ENCODE data around the gene ZFYVE9. TPM values are rescaled to one million over a fixed set of nuclear protein-coding genes. Genes with fewer than 3 reads are reported as not detected.

ZFYVE9 gene
- total and polyA plus RNA-seq, 9 of the 15 experiments (the other 6 are each of a cell fraction or from before 2014, with no cell fraction given): 0.52 to 14.4 (median 8.9) TPM

DNA sequence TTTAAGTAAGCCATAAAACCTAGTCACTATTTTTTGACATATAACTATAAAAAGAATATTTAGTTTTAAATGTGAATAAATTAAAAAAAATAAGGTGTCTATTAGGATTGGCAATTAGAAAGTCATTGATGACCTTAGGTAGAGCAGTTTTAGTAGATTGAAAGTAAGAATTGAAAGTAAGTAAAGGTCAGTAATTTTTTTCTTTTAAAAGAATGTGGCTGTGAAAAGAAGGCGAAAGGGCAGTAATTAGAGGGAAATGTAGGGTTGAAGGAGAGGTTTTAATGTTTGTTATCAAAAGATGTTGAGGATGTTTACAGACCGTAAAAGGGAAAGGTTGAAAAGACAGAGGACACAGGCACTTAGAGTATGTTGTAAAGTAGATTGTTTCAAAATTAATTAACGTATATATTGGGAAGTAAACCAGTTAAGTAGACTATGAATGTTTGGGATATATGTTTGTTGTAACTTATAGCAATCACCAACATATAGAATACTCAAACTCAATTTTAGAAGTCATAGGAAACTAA, 41.0 kb downstream of the ZFYVE9 start:
- H3K79me2 ChIP-seq (ENCODE audit: control insufficient read depth, insufficient read depth, low read length): peaks cover 5% of the 10 kb centered on the region; the same call in 1 of the 3 replicates
- no peaks in the 10 kb centered on the region for H3K27me3 ChIP-seq (ENCODE audit: control insufficient read depth in 2 of 2, insufficient read depth in 2 of 2, low read length in 2 of 2)
- ChIA-PET POLR2A (no interaction called here), CTCF (ENCODE audit: low intra/inter-chr PET ratio) (no interaction called here)
- no TSS peak for BruUV-seq (replicated peaks)
- H3K9me1 ChIP-seq (ENCODE audit: control insufficient read depth, insufficient read depth, low read length): no peaks in the 10 kb centered on the region
- H2AFZ ChIP-seq (ENCODE audit: low read depth, low read length): no peak overlapping the region
- H3K9ac ChIP-seq (ENCODE audit: insufficient read depth in 1 of 2, low read depth in 2 of 2, low read length in 2 of 2): no peak overlapping the region
- H3K4me1 ChIP-seq (replicated peaks in 1 of 2; ENCODE audit: control insufficient read depth in 2 of 2, insufficient read depth in 2 of 2, low read length in 2 of 2): peaks cover 6 to 7% of the 10 kb centered on the region in 2 experiments; a peak in 2 of 5 replicates
- no peak overlapping the region for H3K4me2 ChIP-seq (ENCODE audit: insufficient read depth, low read length)
- in situ Hi-C loops (cut with MboI): no loop called here
- TF ChIP-seq EP400 (IDR thresholded peaks at IDR 0.05): 0 out of 2 replicates have a peak, but pooled peaks have one; percentile 11
- TF ChIP-seq THRAP3 (IDR thresholded peaks at IDR 0.05; ENCODE audit: borderline replicate concordance): 0 out of 2 replicates have a peak, but pooled peaks have one; percentile 17
- TF ChIP-seq TCF7L2 (IDR thresholded peaks at IDR 0.05; ENCODE audit: low read depth, low read length): no peak
- DNase-seq (ENCODE audit: extremely low read depth in 1 of 4, low spot score in 3 of 4) (no peak), ATAC-seq (no peak), FAIRE-seq (no peak)
- intact Hi-C loops (cut with micrococcal nuclease): no loop called here
- H4K20me1 ChIP-seq (replicated peaks; ENCODE audit: control insufficient read depth, insufficient read depth, low read length): no peaks in the 10 kb centered on the region
- H3K4me3 ChIP-seq: no peak overlapping the region
- 69% methylated on average over 3 of the region's 3 CpGs for WGBS (ENCODE audit: insufficient coverage, low coverage, missing lambda C conversion rate)
- peak overlapping the region; percentile 42; the same call in 1 of the 3 replicates for H3K27ac ChIP-seq (ENCODE audit: extremely low read depth, low read depth, low read length)
- no peaks in the 10 kb centered on the region for H3K9me3 ChIP-seq (replicated peaks; ENCODE audit: control insufficient read depth, insufficient read depth, low read depth, low read length)
- H3K36me3 ChIP-seq (ENCODE audit: control insufficient read depth, insufficient read depth, low read length): no peaks in the 10 kb centered on the region

DNA sequence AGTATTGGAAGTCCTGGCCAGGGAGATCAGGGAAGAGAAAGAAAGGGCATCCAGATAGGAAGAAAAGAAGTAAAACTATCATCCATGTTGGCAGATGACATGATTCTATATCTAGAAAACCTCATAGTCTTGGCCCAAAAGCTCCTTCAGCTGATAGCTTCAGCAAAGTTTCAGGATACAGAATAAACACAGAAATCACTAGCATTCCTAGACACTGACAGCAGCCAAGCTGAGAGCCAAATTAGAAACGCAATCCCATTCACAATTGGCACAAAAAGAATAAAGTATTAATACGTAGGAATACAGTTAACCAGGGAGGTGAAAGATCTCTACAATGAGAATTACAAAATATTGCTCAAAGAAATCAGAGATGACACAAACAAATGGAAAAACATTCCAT, 44.6 kb downstream of the ZFYVE9 start:
- no peaks in the 10 kb centered on the region for H4K20me1 ChIP-seq (replicated peaks; ENCODE audit: control insufficient read depth, insufficient read depth, low read length)
- no peaks in the 10 kb centered on the region for H3K36me3 ChIP-seq (ENCODE audit: control insufficient read depth, insufficient read depth, low read length)
- H3K27ac ChIP-seq (ENCODE audit: extremely low read depth, low read depth, low read length): no peak overlapping the region
- no peaks in the 10 kb centered on the region for H3K9me1 ChIP-seq (ENCODE audit: control insufficient read depth, insufficient read depth, low read length)
- no peaks in the 10 kb centered on the region for H3K9me3 ChIP-seq (replicated peaks; ENCODE audit: control insufficient read depth, insufficient read depth, low read depth, low read length)
- POLR2A ChIA-PET: interaction anchor here (1.2 kb wide), 1 partner anchor 23 kb away, joined by 3 read pairs; no protein-coding TSS in a partner anchor
- ATAC-seq (no peak), DNase-seq (ENCODE audit: extremely low read depth in 1 of 4, low spot score in 3 of 4) (no peak), FAIRE-seq (no peak)
- in situ Hi-C loops (cut with MboI): no loop called here
- H2AFZ ChIP-seq (ENCODE audit: low read depth, low read length): no peak overlapping the region
- H3K4me3 ChIP-seq: no peak overlapping the region
- H3K27me3 ChIP-seq (ENCODE audit: control insufficient read depth in 2 of 2, insufficient read depth in 2 of 2, low read length in 2 of 2): no peaks in the 10 kb centered on the region
- WGBS (ENCODE audit: insufficient coverage, low coverage, missing lambda C conversion rate): 78% methylated on average over 2 of the region's 2 CpGs
- CTCF ChIA-PET (ENCODE audit: low intra/inter-chr PET ratio): no interaction called here
- intact Hi-C loops (cut with micrococcal nuclease): no loop called here
- H3K4me2 ChIP-seq (ENCODE audit: insufficient read depth, low read length): no peak overlapping the region
- H3K4me1 ChIP-seq (replicated peaks in 1 of 2; ENCODE audit: control insufficient read depth in 2 of 2, insufficient read depth in 2 of 2, low read length in 2 of 2): peaks cover 11 to 12% of the 10 kb centered on the region in 2 experiments; a peak in 4 of 5 replicates
- no peak overlapping the region for H3K9ac ChIP-seq (ENCODE audit: insufficient read depth in 1 of 2, low read depth in 2 of 2, low read length in 2 of 2)
- no TSS peak for BruUV-seq (replicated peaks)
- peaks cover 5% of the 10 kb centered on the region; the same call in 1 of the 3 replicates for H3K79me2 ChIP-seq (ENCODE audit: control insufficient read depth, insufficient read depth, low read length)
- TF ChIP-seq, protein P1, sequence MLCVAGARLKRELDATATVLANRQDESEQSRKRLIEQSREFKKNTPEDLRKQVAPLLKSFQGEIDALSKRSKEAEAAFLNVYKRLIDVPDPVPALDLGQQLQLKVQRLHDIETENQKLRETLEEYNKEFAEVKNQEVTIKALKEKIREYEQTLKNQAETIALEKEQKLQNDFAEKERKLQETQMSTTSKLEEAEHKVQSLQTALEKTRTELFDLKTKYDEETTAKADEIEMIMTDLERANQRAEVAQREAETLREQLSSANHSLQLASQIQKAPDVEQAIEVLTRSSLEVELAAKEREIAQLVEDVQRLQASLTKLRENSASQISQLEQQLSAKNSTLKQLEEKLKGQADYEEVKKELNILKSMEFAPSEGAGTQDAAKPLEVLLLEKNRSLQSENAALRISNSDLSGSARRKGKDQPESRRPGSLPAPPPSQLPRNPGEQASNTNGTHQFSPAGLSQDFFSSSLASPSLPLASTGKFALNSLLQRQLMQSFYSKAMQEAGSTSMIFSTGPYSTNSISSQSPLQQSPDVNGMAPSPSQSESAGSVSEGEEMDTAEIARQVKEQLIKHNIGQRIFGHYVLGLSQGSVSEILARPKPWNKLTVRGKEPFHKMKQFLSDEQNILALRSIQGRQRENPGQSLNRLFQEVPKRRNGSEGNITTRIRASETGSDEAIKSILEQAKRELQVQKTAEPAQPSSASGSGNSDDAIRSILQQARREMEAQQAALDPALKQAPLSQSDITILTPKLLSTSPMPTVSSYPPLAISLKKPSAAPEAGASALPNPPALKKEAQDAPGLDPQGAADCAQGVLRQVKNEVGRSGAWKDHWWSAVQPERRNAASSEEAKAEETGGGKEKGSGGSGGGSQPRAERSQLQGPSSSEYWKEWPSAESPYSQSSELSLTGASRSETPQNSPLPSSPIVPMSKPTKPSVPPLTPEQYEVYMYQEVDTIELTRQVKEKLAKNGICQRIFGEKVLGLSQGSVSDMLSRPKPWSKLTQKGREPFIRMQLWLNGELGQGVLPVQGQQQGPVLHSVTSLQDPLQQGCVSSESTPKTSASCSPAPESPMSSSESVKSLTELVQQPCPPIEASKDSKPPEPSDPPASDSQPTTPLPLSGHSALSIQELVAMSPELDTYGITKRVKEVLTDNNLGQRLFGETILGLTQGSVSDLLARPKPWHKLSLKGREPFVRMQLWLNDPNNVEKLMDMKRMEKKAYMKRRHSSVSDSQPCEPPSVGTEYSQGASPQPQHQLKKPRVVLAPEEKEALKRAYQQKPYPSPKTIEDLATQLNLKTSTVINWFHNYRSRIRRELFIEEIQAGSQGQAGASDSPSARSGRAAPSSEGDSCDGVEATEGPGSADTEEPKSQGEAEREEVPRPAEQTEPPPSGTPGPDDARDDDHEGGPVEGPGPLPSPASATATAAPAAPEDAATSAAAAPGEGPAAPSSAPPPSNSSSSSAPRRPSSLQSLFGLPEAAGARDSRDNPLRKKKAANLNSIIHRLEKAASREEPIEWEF (CRISPR knock-in tag; IDR thresholded peaks at IDR 0.05): no peak
- no peak for TF ChIP-seq SRF (CRISPR knock-in tag; IDR thresholded peaks at IDR 0.05)
- TF ChIP-seq, protein P2, sequence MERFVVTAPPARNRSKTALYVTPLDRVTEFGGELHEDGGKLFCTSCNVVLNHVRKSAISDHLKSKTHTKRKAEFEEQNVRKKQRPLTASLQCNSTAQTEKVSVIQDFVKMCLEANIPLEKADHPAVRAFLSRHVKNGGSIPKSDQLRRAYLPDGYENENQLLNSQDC (CRISPR knock-in tag; IDR thresholded peaks at IDR 0.05): no peak
- TF ChIP-seq, protein P3, sequence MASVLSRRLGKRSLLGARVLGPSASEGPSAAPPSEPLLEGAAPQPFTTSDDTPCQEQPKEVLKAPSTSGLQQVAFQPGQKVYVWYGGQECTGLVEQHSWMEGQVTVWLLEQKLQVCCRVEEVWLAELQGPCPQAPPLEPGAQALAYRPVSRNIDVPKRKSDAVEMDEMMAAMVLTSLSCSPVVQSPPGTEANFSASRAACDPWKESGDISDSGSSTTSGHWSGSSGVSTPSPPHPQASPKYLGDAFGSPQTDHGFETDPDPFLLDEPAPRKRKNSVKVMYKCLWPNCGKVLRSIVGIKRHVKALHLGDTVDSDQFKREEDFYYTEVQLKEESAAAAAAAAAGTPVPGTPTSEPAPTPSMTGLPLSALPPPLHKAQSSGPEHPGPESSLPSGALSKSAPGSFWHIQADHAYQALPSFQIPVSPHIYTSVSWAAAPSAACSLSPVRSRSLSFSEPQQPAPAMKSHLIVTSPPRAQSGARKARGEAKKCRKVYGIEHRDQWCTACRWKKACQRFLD (CRISPR knock-in tag; IDR thresholded peaks at IDR 0.05): no peak
- no peak for TF ChIP-seq MAZ (CRISPR knock-in tag; conservative IDR thresholded peaks at IDR 0.05 in 1 of 2, IDR thresholded peaks at IDR 0.05 in 1 of 2)

Data from K562 (cell line).